Activated gamma-delta T cell (primary cell): ENCODE data around the gene TOMM22.
A peak's percentile ranks its signal among the peaks of the same experiment; 100 is the strongest.

Experiments used
- DNase-seq: peaks from one replicate; lab custom pipeline; 2025; lab: John Stamatoyannopoulos, UW

The TOMM22 gene

GRCh38 chr22:38696606-38697424 lies 15.1 kb downstream of the TOMM22 start:
- DNase-seq: no peak

- DNase-seq: no peak
Measured at GRCh38 chr22:38697425-38698089, 15.8 kb downstream of the TOMM22 start.

GRCh38 chr22:38698407-38699094 lies 16.8 kb downstream of the TOMM22 start:
- DNase-seq: no peak

GRCh38 chr22:38699143-38699542 lies 17.4 kb downstream of the TOMM22 start:
- DNase-seq: no peak

- DNase-seq: no peak
Measured at GRCh38 chr22:38699784-38700183, 18.0 kb downstream of the TOMM22 start.

GRCh38 chr22:38700270-38700788 lies 18.6 kb downstream of the TOMM22 start:
- DNase-seq: no peak

GRCh38 chr22:38700789-38701628 lies 19.3 kb downstream of the TOMM22 start, which contains the start of gene JOSD1:
Gene JOSD1, minus strand, starts transcription at chr22:38700943. Its CDS starts 956 bp downstream, at chr22:38699987.
- peak; percentile 99 for DNase-seq

GRCh38 chr22:38704654-38705234 lies 23.0 kb downstream of the TOMM22 start:
- no peak for DNase-seq

GRCh38 chr22:38705235-38706100 lies 23.7 kb downstream of the TOMM22 start, which contains the start of gene GTPBP1:
Gene GTPBP1, plus strand, starts transcription at chr22:38705944. Its CDS starts 12 bp downstream, at chr22:38705956.
- DNase-seq: peak; percentile 72

GRCh38 chr22:38706101-38706900 lies 24.5 kb downstream of the TOMM22 start:
- peak; percentile 46 for DNase-seq

- no peak for DNase-seq
Measured at GRCh38 chr22:38706901-38707195, 25.1 kb downstream of the TOMM22 start.

GRCh38 chr22:38707346-38707745 lies 25.6 kb downstream of the TOMM22 start:
- DNase-seq: no peak

GRCh38 chr22:38707984-38708383 lies 26.2 kb downstream of the TOMM22 start:
- DNase-seq: no peak

- DNase-seq: no peak
Measured at GRCh38 chr22:38709306-38709705, 27.5 kb downstream of the TOMM22 start.

- no peak for DNase-seq
Measured at GRCh38 chr22:38710351-38710750, 28.6 kb downstream of the TOMM22 start.

GRCh38 chr22:38710866-38711265 lies 29.1 kb downstream of the TOMM22 start:
- no peak for DNase-seq

GRCh38 chr22:38712486-38713207 lies 30.9 kb downstream of the TOMM22 start:
- DNase-seq: no peak

GRCh38 chr22:38713921-38714320 lies 32.2 kb downstream of the TOMM22 start:
- no peak for DNase-seq
